Loucy (cell line): ENCODE results near the gene PCDHGA7.

Experiments
- H2AFZ ChIP-seq: fragments of 200-600 bp; sonication (generic); 2 replicates; pipeline ENCODE4 v1.6.0; 2016; ENCODE audit warnings: antibody characterized with exemption, mild to moderate bottlenecking, low read length, moderate library complexity
- H3F3A ChIP-seq: fragments of 200-600 bp; 2 replicates; pipeline ENCODE4 v1.6.0; 2016; ENCODE audit warnings: antibody characterized with exemption, low read depth, mild to moderate bottlenecking
- H3K27me3 ChIP-seq: fragments of 200-600 bp; sonication (generic); 2 replicates; pipeline ENCODE4 v1.6.1; 2014; ENCODE audit warnings: low read length, mild to moderate bottlenecking; ENCODE audit not compliant: insufficient read depth, poor library complexity, severe bottlenecking
- H3K36me3 ChIP-seq: fragments of 200-600 bp; sonication (generic); 2 replicates; pipeline ENCODE4 v1.6.1; 2016; ENCODE audit warnings: low read length; ENCODE audit not compliant: insufficient read depth
- H3K4me1 ChIP-seq: fragments of 200-600 bp; sonication (generic); 2 replicates; pipeline ENCODE4 v1.5.1; 2014; ENCODE audit warnings: low read length, mild to moderate bottlenecking; ENCODE audit not compliant: insufficient read depth, poor library complexity, severe bottlenecking
- H3K4me2 ChIP-seq: fragments of 200-600 bp; sonication (generic); 2 replicates; pipeline ENCODE4 v1.6.0; 2014; ENCODE audit warnings: antibody characterized with exemption, low read length, low read depth, mild to moderate bottlenecking; ENCODE audit not compliant: poor library complexity, severe bottlenecking
- H3K4me3 ChIP-seq: fragments of 200-600 bp; sonication (generic); 2 replicates; pipeline ENCODE4 v1.5.1; 2014; ENCODE audit warnings: low read length, mild to moderate bottlenecking, mixed read lengths; ENCODE audit not compliant: poor library complexity, severe bottlenecking
- H3K79me2 ChIP-seq: fragments of 200-600 bp; sonication (generic); 2 replicates; pipeline ENCODE4 v1.6.1; 2014; ENCODE audit warnings: low read length; ENCODE audit not compliant: insufficient read depth
- H3K9ac ChIP-seq: fragments of 200-600 bp; sonication (generic); 2 replicates; pipeline ENCODE4 v1.6.0; 2014; ENCODE audit warnings: mild to moderate bottlenecking, low read depth, low read length, moderate library complexity; ENCODE audit not compliant: poor library complexity, severe bottlenecking
- H3K9me2 ChIP-seq: fragments of 200-600 bp; sonication (generic); replicated peaks from 2 replicates; pipeline ENCODE4 v1.6.1; 2016; ENCODE audit warnings: low read depth, low read length, mixed read lengths
- H3K9me3 ChIP-seq: fragments of 200-600 bp; sonication (generic); 2 replicates; pipeline ENCODE4 v1.6.1; 2014; ENCODE audit warnings: mild to moderate bottlenecking, antibody characterized with exemption, low read length, low read depth; ENCODE audit not compliant: insufficient read depth
- H4K20me1 ChIP-seq: fragments of 200-600 bp; sonication (generic); 2 replicates; pipeline ENCODE4 v1.6.0; 2014; ENCODE audit warnings: antibody characterized with exemption, low read length, mild to moderate bottlenecking; ENCODE audit not compliant: insufficient read depth, poor library complexity, severe bottlenecking
- CTCF ChIP-seq: fragments of 200-600 bp; sonication (generic); conservative IDR thresholded peaks from 2 replicates; pipeline ENCODE4 v1.5.1; 2014; ENCODE audit warnings: mild to moderate bottlenecking, antibody characterized with exemption, low read length
- EZH2phosphoT487 ChIP-seq: fragments of 200-600 bp; IDR thresholded peaks from 2 replicates; pipeline ENCODE4 v1.6.1; 2018; ENCODE audit warnings: antibody characterized with exemption, mild to moderate bottlenecking, moderate library complexity, borderline replicate concordance

PCDHGA7 gene

GRCh38 chr5:141398608-141399007 is 16.1 kb downstream of the PCDHGA7 start:
- TF ChIP-seq EZH2phosphoT487 (no peak), CTCF (no peak)
- no peaks in the 10 kb centered on the region for H3K36me3 ChIP-seq
- no peak overlapping the region for H3K4me3 ChIP-seq
- no peaks in the 10 kb centered on the region for H3K9me2 ChIP-seq
- H4K20me1 ChIP-seq = no peaks in the 10 kb centered on the region
- no peak overlapping the region for H3K4me2 ChIP-seq
- no peaks in the 10 kb centered on the region for H3K79me2 ChIP-seq
- no peak overlapping the region for H2AFZ ChIP-seq
- H3K4me1 ChIP-seq = no peaks in the 10 kb centered on the region
- no peaks in the 10 kb centered on the region for H3F3A ChIP-seq
- no peaks in the 10 kb centered on the region for H3K27me3 ChIP-seq
- no peak overlapping the region for H3K9ac ChIP-seq
- H3K9me3 ChIP-seq = no peaks in the 10 kb centered on the region

- Histone ChIP-seq H3K4me2 (no peak overlapping the region), H3K9me3 (no peaks in the 10 kb centered on the region), H2AFZ (no peak overlapping the region), H3K4me1 (no peaks in the 10 kb centered on the region), H3K27me3 (no peaks in the 10 kb centered on the region), H3K4me3 (no peak overlapping the region), H4K20me1 (no peaks in the 10 kb centered on the region), H3K79me2 (no peaks in the 10 kb centered on the region), H3K9ac (no peak overlapping the region), H3K36me3 (no peaks in the 10 kb centered on the region), H3K9me2 (no peaks in the 10 kb centered on the region), H3F3A (no peaks in the 10 kb centered on the region)
- TF ChIP-seq CTCF (no peak), EZH2phosphoT487 (no peak)
Measured at GRCh38 chr5:141399555-141400258, 17.2 kb downstream of the PCDHGA7 start.

GRCh38 chr5:141402553-141403243 is 20.2 kb downstream of the PCDHGA7 start, which contains the start of gene PCDHGA9:
PCDHGA9 (plus strand) TSS chr5:141402778; CDS start chr5:141402953, 175 bp downstream.
- no peaks in the 10 kb centered on the region for H3K9me3 ChIP-seq
- H3K79me2 ChIP-seq = no peaks in the 10 kb centered on the region
- H3K27me3 ChIP-seq = no peaks in the 10 kb centered on the region
- no peak within 1 kb of the TSS for H3K4me3 ChIP-seq
- H3K4me1 ChIP-seq = no peaks in the 10 kb centered on the region
- no peaks in the 10 kb centered on the region for H3K9me2 ChIP-seq
- no peak within 1 kb of the TSS for H2AFZ ChIP-seq
- no peak within 1 kb of the TSS for H3K9ac ChIP-seq
- TF ChIP-seq CTCF = peak; percentile 36
- no peak for TF ChIP-seq EZH2phosphoT487
- H3K36me3 ChIP-seq = no peaks in the 10 kb centered on the region
- no peaks in the 10 kb centered on the region for H4K20me1 ChIP-seq
- H3K4me2 ChIP-seq = no peak within 1 kb of the TSS
- no peaks in the 10 kb centered on the region for H3F3A ChIP-seq
